Effector memory CD4-positive, alpha-beta T cell (primary cell): ENCODE results near the gene GAK.

Experiments
- DNase-seq, 3 donors: peaks; one replicate each; pipeline ENCODE4 v3.0.0-alpha.2; 2020
- H3K27ac ChIP-seq: 2 replicates; pipeline ENCODE4 v1.7.0; 2013; ENCODE audit warnings: mild to moderate bottlenecking, low read length, moderate library complexity; ENCODE audit not compliant: insufficient read depth, poor library complexity, severe bottlenecking
- H3K27me3 ChIP-seq: replicated peaks from 2 replicates; pipeline ENCODE4 v1.7.0; 2013; ENCODE audit warnings: mild to moderate bottlenecking, low read length; ENCODE audit not compliant: insufficient read depth, control insufficient read depth, poor library complexity, severe bottlenecking
- H3K36me3 ChIP-seq: 2 replicates; pipeline ENCODE4 v1.7.0; 2013; ENCODE audit warnings: mild to moderate bottlenecking, low read length, moderate library complexity; ENCODE audit not compliant: control insufficient read depth, insufficient read depth
- H3K4me1 ChIP-seq: 2 replicates; pipeline ENCODE4 v1.7.0; 2013; ENCODE audit warnings: low read length, mild to moderate bottlenecking; ENCODE audit not compliant: control insufficient read depth, insufficient read depth, poor library complexity, severe bottlenecking
- H3K4me3 ChIP-seq: 2 replicates; pipeline ENCODE4 v1.7.0; 2013; ENCODE audit warnings: low read length, low read depth, mild to moderate bottlenecking; ENCODE audit not compliant: insufficient read depth, poor library complexity, severe bottlenecking
- H3K9me3 ChIP-seq: 2 replicates; pipeline ENCODE4 v1.7.0; 2013; ENCODE audit warnings: mild to moderate bottlenecking, low read length, moderate library complexity; ENCODE audit not compliant: control insufficient read depth

Gene GAK

DNA sequence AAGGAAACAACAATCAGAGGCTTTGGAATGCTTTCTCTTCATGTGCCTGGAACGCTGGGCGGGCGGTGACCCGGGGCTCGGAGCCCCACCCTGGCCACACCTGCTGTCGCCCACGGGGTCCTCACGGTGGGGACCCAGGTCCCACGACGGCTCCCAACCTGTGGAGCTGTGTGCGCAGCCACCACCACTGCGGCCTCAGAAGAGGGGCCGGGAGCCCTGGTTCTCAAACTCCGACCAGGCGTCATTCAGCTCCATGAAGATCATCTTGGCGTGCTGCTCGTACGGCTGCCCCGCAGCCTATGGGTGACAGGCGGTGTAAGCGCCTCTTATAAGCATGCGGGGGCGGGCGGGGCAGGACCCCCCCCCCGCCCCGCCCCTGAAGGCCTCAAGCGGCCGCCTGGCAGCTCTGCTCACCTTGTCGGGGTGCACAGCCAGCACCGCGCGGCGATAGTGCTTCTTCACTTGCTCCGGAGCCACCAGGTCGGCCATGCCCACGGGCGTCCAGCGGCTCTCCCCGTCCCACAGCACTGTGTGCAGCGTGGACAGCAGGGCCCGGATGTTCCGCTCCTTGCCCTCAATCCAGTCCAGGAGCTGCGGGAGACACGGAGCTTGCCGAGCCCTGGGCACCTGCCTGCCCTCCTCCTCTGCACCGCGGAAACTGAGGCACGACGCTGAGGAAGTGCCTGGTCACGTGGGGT is 82.5 kb downstream of the GAK start:
- no peaks in the 10 kb centered on the region for H3K27me3 ChIP-seq
- no peak overlapping the region for H3K27ac ChIP-seq
- DNase-seq: no peak
- no peaks in the 10 kb centered on the region for H3K9me3 ChIP-seq
- no peaks in the 10 kb centered on the region for H3K4me1 ChIP-seq
- H3K36me3 ChIP-seq: peaks cover 28% of the 10 kb centered on the region
- no peak overlapping the region for H3K4me3 ChIP-seq

DNA sequence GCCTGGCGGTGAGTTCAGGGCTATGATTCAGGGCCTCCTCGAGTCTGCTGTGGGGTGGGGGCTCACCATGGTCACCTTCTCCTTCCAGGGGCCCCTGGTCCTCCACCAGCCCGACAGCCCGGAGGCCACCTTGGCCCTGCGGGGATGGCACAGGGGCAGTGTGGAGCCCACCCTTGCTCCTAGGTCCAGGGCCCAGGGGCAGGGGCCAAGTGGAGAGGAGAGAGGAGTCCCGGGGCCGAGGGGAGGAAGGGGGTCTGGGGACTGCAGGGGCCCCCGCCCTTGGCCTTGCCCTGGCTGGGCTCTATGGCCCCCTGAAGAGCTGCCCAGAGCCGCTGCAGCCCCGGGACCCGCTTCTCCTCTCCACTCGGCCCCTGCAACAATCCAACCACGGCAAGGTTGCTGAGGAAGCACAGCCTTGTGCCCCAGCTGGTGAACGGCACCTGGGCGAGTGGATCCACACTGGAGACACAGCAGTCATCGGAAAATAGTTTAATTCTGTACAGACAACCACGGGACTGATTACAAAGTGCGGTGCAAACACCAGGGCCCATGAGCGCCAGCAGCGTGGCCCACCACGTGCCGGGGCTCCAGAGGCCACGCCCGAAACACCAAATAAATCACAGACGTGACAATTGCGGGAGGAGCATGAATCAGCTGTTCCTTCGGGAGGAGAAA is 83.2 kb downstream of the GAK start:
- Histone ChIP-seq H3K4me1 (no peaks in the 10 kb centered on the region), H3K27me3 (no peaks in the 10 kb centered on the region), H3K36me3 (peaks cover 28% of the 10 kb centered on the region), H3K9me3 (no peaks in the 10 kb centered on the region), H3K4me3 (no peak overlapping the region), H3K27ac (no peak overlapping the region)
- no peak for DNase-seq

DNA sequence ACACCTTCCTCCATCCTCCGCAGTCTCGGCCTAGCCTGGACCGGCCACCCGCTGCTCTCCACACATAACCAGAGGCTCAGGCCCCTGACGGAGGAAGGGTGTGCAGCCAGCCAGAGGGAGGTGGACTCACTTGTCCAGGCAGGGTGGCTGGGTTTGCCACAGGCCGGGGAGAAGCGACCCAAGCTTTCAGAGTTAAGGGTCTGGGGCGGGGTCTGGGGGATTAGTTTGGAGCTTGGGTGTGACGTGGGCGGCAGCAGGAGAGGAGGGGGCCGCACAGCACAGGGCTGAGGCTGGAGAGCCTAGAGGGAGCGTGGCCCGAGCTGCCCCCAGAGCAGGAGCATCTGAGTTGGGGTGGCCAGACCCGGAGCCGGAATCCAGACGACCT is 83.8 kb downstream of the GAK start:
- no peak overlapping the region for H3K4me3 ChIP-seq
- no peaks in the 10 kb centered on the region for H3K9me3 ChIP-seq
- H3K36me3 ChIP-seq: peaks cover 28% of the 10 kb centered on the region
- no peak overlapping the region for H3K27ac ChIP-seq
- H3K4me1 ChIP-seq: no peaks in the 10 kb centered on the region
- no peaks in the 10 kb centered on the region for H3K27me3 ChIP-seq
- DNase-seq: no peak

DNA sequence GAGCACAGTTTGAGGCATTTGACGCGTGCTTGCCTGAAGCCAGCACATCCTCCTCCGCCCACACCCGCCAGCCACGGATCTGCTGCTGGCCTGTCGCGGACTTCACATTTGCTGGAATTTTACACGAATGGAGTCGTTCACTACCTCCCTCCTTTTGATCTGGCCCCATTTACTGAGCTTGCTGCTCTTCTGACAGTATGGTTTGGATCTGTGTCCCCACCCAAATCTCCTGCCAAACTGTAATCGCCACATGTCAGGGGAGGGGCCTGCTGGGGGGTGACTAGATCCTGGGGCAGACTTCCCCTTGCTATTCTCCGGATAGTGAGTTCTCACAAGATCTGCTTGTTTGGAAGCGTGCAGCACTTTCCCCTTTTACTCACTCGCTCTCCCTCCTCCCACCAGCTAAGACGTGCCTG is 86.3 kb downstream of the GAK start:
- DNase-seq: no peak
- Histone ChIP-seq H3K4me3 (no peak overlapping the region), H3K27ac (no peak overlapping the region), H3K9me3 (no peaks in the 10 kb centered on the region), H3K36me3 (peaks cover 17% of the 10 kb centered on the region), H3K27me3 (no peaks in the 10 kb centered on the region), H3K4me1 (no peaks in the 10 kb centered on the region)

DNA sequence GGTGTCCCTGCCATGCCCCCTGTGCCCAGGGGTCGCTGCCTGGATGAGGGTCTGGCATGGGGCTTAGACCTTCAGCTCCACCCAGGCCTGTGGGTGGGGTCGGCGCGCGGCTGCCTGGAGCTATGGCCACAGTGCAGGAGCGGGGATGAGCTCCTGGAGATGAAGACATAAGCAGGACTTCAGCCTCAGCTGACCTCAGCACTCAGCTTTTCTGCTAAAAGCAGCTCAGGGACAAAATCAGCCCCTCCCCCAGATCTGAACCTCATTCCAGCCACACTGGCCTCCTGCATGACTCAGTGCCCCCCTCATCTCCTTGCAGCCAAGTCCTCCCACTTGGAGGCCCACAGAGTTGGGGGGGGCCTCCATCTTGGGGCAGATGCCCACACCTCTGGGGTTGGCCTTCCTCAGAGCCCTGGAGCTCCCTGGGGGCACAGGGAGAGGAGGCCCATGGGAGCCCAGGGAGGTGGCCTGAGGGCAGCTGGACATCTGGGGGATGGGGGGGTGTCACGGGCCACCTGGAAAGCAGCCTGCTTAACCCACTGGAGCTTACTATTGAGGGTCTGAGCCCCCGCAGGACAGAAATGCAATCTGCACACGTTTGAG is 86.8 kb downstream of the GAK start:
- Histone ChIP-seq H3K27me3 (no peaks in the 10 kb centered on the region), H3K4me3 (no peak overlapping the region), H3K27ac (no peak overlapping the region), H3K4me1 (no peaks in the 10 kb centered on the region), H3K36me3 (peaks cover 12% of the 10 kb centered on the region), H3K9me3 (no peaks in the 10 kb centered on the region)
- DNase-seq: no peak

DNA sequence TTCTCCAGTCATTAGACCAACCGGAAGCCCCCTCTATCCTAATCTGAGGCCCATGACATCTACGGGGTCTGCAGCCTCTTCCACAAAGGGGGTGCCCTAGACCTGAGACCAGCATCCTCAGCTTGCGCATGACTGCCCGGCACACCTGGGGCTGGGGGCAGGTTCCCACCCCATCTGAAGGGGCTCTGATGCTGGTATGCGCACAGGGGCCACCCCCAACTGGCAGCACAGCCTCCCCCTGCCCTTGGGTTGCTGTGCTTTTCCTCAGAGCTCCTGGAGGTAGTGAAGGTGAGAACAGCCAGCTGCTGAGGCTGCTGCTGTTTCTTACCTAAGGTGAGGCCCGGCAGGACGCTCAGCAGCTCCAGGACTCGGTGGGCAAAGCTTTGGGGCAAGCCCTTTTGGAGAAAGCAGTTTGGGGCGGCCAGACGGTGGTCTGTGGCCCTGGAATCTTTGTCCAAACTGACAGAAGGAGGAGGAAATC is 87.3 kb downstream of the GAK start:
- no peaks in the 10 kb centered on the region for H3K9me3 ChIP-seq
- H3K27me3 ChIP-seq: no peaks in the 10 kb centered on the region
- no peak overlapping the region for H3K27ac ChIP-seq
- DNase-seq: no peak
- no peak overlapping the region for H3K4me3 ChIP-seq
- H3K4me1 ChIP-seq: no peaks in the 10 kb centered on the region
- H3K36me3 ChIP-seq: peaks cover 6% of the 10 kb centered on the region

DNA sequence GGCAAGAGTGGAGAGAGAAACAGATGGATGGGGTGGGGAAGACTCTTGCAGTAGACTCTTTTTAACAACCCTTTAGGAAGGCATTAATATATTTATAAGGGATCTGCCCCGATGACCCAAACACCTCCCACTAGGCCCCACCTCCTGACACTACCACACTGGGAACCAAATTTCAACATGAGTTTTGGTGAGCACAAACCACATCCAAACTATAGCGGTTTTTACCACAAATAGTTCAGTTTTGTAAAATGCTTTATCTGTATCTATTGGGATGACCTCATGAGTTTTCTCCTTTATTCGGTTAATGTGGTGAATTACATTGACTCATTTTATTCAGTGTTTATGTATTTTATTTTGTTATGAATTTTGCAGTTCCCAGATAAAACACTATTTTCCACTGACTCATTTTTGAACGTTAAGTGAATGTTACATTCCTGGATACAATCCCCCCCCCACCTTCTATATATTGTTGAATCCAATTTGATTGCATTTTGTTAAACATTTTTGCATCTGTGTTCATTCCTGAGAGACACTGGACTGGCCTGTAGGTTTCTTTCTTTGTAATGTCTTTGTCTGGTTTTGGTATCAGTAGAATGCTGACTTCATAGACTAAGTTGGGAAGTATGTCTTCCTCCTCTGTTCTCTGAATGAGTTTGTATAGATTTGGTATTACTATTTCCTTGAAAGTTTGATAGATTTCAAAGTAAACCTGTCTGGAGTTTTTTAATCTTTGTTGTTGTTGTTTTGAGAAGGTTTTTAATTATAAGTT is 92.3 kb downstream of the GAK start:
- Histone ChIP-seq H3K27me3 (no peaks in the 10 kb centered on the region), H3K9me3 (no peaks in the 10 kb centered on the region), H3K4me3 (no peak overlapping the region), H3K4me1 (no peaks in the 10 kb centered on the region), H3K27ac (no peak overlapping the region), H3K36me3 (no peaks in the 10 kb centered on the region)
- no peak for DNase-seq

DNA sequence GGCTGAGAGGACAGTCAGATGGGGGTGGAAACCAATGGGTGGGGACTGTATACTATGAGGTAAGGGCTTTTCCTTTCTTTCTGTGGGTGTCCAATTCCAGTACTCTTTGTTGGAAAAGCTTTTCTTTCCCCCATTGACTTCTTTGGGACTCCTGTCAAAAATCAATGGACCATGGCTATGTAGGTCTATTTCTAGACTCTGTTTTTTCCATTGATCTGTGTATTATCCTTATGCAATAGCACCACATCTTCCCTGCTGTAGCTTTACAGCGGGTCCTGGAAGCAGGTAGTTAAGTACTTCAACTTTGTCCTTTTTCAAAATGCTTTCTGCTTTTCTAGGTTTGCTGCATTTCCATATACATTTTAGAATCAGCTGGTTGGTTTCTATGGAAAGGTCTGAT is 94.3 kb downstream of the GAK start:
- H3K9me3 ChIP-seq: no peaks in the 10 kb centered on the region
- no peaks in the 10 kb centered on the region for H3K36me3 ChIP-seq
- DNase-seq: no peak
- H3K4me3 ChIP-seq: no peak overlapping the region
- no peaks in the 10 kb centered on the region for H3K27me3 ChIP-seq
- H3K4me1 ChIP-seq: no peaks in the 10 kb centered on the region
- no peak overlapping the region for H3K27ac ChIP-seq

DNA sequence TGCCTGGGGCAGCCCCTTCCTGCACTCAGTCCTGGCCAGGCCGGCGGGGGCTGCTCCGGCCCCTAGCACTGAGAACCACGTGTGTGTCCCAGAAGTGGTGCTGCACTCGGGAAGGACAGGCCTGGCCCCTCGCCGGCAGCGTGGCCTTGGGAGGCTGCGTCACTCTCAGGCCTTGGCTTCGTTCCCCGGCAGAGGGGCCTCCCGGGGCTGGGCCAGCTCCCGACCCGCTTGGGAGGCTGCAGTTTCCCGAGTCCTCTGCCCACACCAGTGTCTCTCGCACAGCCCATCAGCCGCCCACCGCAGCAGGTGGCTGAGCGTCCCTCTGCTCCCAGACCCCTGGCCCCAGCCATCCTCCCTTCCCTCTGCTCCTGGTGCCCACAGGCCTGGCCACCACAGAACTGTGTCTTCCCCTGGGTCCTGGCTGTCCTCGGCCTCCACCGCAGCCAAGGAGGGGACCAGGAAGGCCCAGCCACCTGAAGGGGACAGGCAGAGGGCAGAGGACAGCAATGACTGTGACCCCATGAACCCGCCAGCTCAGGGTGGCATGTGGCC is 95.3 kb downstream of the GAK start:
- no peaks in the 10 kb centered on the region for H3K4me1 ChIP-seq
- no peak overlapping the region for H3K4me3 ChIP-seq
- H3K27me3 ChIP-seq: no peaks in the 10 kb centered on the region
- no peak overlapping the region for H3K27ac ChIP-seq
- H3K36me3 ChIP-seq: no peaks in the 10 kb centered on the region
- no peaks in the 10 kb centered on the region for H3K9me3 ChIP-seq
- DNase-seq: no peak
